22Rv1 (cell line): ENCODE measurements around the gene C1orf174.

Experiments
- CTCF ChIP-seq: fragments of 450-650 bp; IDR thresholded peaks from 2 replicates; pipeline ENCODE4 v1.5.1; 2017; ENCODE audit warnings: mild to moderate bottlenecking
- ZFX ChIP-seq: fragments of 450-650 bp; IDR thresholded peaks from 2 replicates; pipeline ENCODE4 v1.6.1; 2017; ENCODE audit warnings: antibody characterized with exemption, borderline replicate concordance

GRCh38 chr1:3944578-3945125 is 44.6 kb upstream of the C1orf174 start:
- TF ChIP-seq CTCF (no peak), ZFX (no peak)
